Measurements from ENCODE around the gene AGBL4. TPM values are rescaled to one million over a fixed set of nuclear protein-coding genes. Genes with fewer than 3 reads are reported as not detected.

Gene AGBL4
- total RNA-seq, 1 donor from 2014 or later: 3.1 TPM

- H3K36me3 Mint-ChIP-seq (ENCODE audit: insufficient read depth): peaks cover 5% of the 10 kb centered on the region
- TF ChIP-seq CTCF (IDR thresholded peaks at IDR 0.05; ENCODE audit: unreplicated experiment): no peak
- H3K4me1 Mint-ChIP-seq (ENCODE audit: low read depth): no peaks in the 10 kb centered on the region
- no peak overlapping the region for H3K27ac Mint-ChIP-seq
- H3K27me3 Mint-ChIP-seq: no peaks in the 10 kb centered on the region
- H3K9me3 Mint-ChIP-seq (ENCODE audit: low read depth): peaks cover 51% of the 10 kb centered on the region
- no peak for DNase-seq (ENCODE audit: low spot score, unreplicated experiment)
- no peak overlapping the region for H3K4me3 Mint-ChIP-seq (ENCODE audit: low read depth)
Measured at GRCh38 chr1:49045371-49045770, 978.4 kb downstream of the AGBL4 start.

GRCh38 chr1:49036700-49037099, 987.1 kb downstream of the AGBL4 start:
- H3K36me3 Mint-ChIP-seq (ENCODE audit: insufficient read depth): no peaks in the 10 kb centered on the region
- no peak overlapping the region for H3K27ac Mint-ChIP-seq

GRCh38 chr1:49028396-49028795, 995.4 kb downstream of the AGBL4 start:
- H3K4me1 Mint-ChIP-seq (ENCODE audit: low read depth): no peaks in the 10 kb centered on the region
- H3K4me3 Mint-ChIP-seq (ENCODE audit: low read depth): no peak overlapping the region
- no peaks in the 10 kb centered on the region for H3K27me3 Mint-ChIP-seq
- peaks cover 54% of the 10 kb centered on the region for H3K9me3 Mint-ChIP-seq (ENCODE audit: low read depth)
- no peaks in the 10 kb centered on the region for H3K36me3 Mint-ChIP-seq (ENCODE audit: insufficient read depth)
- TF ChIP-seq CTCF (IDR thresholded peaks at IDR 0.05; ENCODE audit: unreplicated experiment): no peak
- H3K27ac Mint-ChIP-seq: no peak overlapping the region
- DNase-seq (ENCODE audit: low spot score, unreplicated experiment): no peak

More at GRCh38 chr1:49036700-49037099, 987.1 kb downstream of the AGBL4 start:
- H3K9me3 Mint-ChIP-seq (ENCODE audit: low read depth): peaks cover 68% of the 10 kb centered on the region
- H3K27me3 Mint-ChIP-seq: no peaks in the 10 kb centered on the region
- TF ChIP-seq CTCF (IDR thresholded peaks at IDR 0.05; ENCODE audit: unreplicated experiment): no peak
- H3K4me3 Mint-ChIP-seq (ENCODE audit: low read depth): no peak overlapping the region
- no peaks in the 10 kb centered on the region for H3K4me1 Mint-ChIP-seq (ENCODE audit: low read depth)
- DNase-seq (ENCODE audit: low spot score, unreplicated experiment): no peak

GRCh38 chr1:49026230-49026811, 997.4 kb downstream of the AGBL4 start:
- H3K27me3 Mint-ChIP-seq: no peaks in the 10 kb centered on the region
- TF ChIP-seq CTCF (IDR thresholded peaks at IDR 0.05; ENCODE audit: unreplicated experiment): no peak
- H3K9me3 Mint-ChIP-seq (ENCODE audit: low read depth): peaks cover 43% of the 10 kb centered on the region
- no peaks in the 10 kb centered on the region for H3K36me3 Mint-ChIP-seq (ENCODE audit: insufficient read depth)
- H3K4me3 Mint-ChIP-seq (ENCODE audit: low read depth): no peak overlapping the region
- H3K27ac Mint-ChIP-seq: no peak overlapping the region
- no peak for DNase-seq (ENCODE audit: low spot score, unreplicated experiment)
- H3K4me1 Mint-ChIP-seq (ENCODE audit: low read depth): no peaks in the 10 kb centered on the region

DNA sequence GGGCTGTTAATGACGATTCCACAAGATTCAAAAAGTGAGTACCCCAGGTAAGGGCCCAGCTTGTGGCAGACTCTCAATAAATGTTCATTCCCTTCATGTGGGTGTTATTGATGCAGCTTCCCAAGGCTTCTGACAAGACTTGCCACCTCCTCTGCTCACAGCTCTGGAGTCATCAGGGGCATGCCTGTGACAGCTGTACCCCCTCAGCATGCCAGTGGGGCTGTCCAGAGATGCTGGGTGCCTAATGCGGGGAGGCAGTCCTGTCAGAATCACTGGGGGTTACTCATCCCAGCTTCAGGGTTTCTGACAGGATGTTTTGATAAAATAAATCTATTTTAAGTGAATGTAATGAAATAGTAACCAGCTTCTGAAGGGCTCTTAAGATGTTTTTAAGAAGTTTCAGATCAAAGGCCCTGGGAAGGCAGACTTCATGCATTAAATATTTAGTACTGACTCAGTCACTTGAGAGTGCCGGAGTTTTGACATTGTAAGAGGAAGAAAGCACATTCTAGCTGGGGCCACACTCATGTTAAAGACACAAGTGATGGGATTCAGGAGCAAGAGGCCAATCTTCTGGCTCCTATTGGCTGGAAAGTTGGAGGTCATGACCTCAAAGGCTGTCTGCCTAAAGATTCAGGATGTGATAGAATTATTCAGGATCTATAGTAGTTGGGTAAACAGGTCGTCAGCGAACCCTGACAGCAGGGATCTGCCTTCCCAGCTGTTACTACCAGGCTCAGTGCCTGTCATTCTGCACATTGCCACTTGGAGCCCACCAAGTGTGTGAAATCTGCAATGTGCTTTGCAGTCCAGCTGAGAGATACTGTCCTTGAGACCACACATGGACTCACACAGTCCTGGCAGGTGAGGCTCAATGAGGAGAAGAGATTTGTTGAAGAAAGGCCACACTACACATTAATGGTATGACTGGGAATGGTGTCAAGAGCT, 1007.5 kb downstream of the AGBL4 start:
- Mint-ChIP-seq H3K27ac (no peak overlapping the region), H3K4me1 (ENCODE audit: low read depth) (no peaks in the 10 kb centered on the region), H3K9me3 (ENCODE audit: low read depth) (peaks cover 33% of the 10 kb centered on the region), H3K4me3 (ENCODE audit: low read depth) (no peak overlapping the region), H3K36me3 (ENCODE audit: insufficient read depth) (no peaks in the 10 kb centered on the region), H3K27me3 (no peaks in the 10 kb centered on the region)
- TF ChIP-seq CTCF (IDR thresholded peaks at IDR 0.05; ENCODE audit: unreplicated experiment): no peak
- no peak for DNase-seq (ENCODE audit: low spot score, unreplicated experiment)
